HEK293 (cell line): Measurements from ENCODE around the gene JAM2.

Experiments used
- CTCF ChIA-PET: fragments of 350-600 bp; formaldehyde crosslinking; extraction: SDS; loops from one replicate; lab custom pipeline; 2021; ENCODE audit warnings: antibody characterized with exemption; lab: Yijun Ruan, JAX
- POLR2A ChIA-PET: fragments of 300-600 bp; formaldehyde crosslinking; extraction: SDS; loops from one replicate; lab custom pipeline; 2020; ENCODE audit warnings: antibody characterized with exemption, inconsistent platforms; lab: Yijun Ruan, JAX
- H3K27ac ChIP-seq: fragments of 200-500 bp; sonication (Bioruptor generic); 2 replicates; pipeline ENCODE4 v1.5.1; 2014; ENCODE audit warnings: low read depth, low read length, control low read depth, inconsistent platforms; ENCODE audit errors: extremely low read depth
- H3K36me3 ChIP-seq, 2 experiments: fragments of 200-500 bp in 1 of 2; sonication (Bioruptor generic) in 1 of 2; 1 replicate in 1 of 2; 2 replicates in 1 of 2; pipeline ENCODE4 v1.5.1; 2014 to 2017; ENCODE audit warnings: inconsistent platforms in 2 of 2, low read length in 2 of 2; ENCODE audit not compliant: control insufficient read depth in 2 of 2, insufficient read depth in 1 of 2
- H3K4me1 ChIP-seq: fragments of 200-500 bp; sonication (Bioruptor generic); 2 replicates; pipeline ENCODE4 v1.5.1; 2014; ENCODE audit warnings: mild to moderate bottlenecking, low read length, inconsistent platforms; ENCODE audit not compliant: control insufficient read depth, insufficient read depth
- H3K4me3 ChIP-seq: 2 replicates; pipeline ENCODE4 v1.5.1; 2011; ENCODE audit warnings: low read depth, mild to moderate bottlenecking, control low read depth, low read length, moderate library complexity
- H3K9me3 ChIP-seq: fragments of 200-500 bp; sonication (Bioruptor generic); 2 replicates; pipeline ENCODE4 v1.5.1; 2014; ENCODE audit warnings: low read depth, low read length, inconsistent platforms; ENCODE audit not compliant: control insufficient read depth, insufficient read depth
- BCL6B ChIP-seq: fragments of 450-650 bp; formaldehyde crosslinking; IDR thresholded peaks from 2 replicates; pipeline ENCODE4 v1.5.1; 2017; ENCODE audit warnings: missing biosample characterization, missing genetic modification characterization
- GLIS1 ChIP-seq: fragments of 450-650 bp; formaldehyde crosslinking; IDR thresholded peaks from 2 replicates; pipeline ENCODE4 v1.5.1; 2016; ENCODE audit warnings: missing biosample characterization, missing genetic modification characterization
- KLF1 ChIP-seq: fragments of 450-650 bp; formaldehyde crosslinking; IDR thresholded peaks from 2 replicates; pipeline ENCODE4 v1.5.1; 2016; ENCODE audit warnings: missing biosample characterization, missing genetic modification characterization
- TCF7L2 ChIP-seq: IDR thresholded peaks from 2 replicates; pipeline ENCODE4 v1.6.1; 2011; ENCODE audit warnings: low read depth, mild to moderate bottlenecking, inconsistent platforms, low read length, moderate library complexity, borderline replicate concordance
- WT1 ChIP-seq: fragments of 450-650 bp; formaldehyde crosslinking; IDR thresholded peaks from 2 replicates; pipeline ENCODE4 v1.5.1; 2016; ENCODE audit warnings: missing biosample characterization, missing genetic modification characterization
- ZIC2 ChIP-seq: fragments of 450-650 bp; formaldehyde crosslinking; IDR thresholded peaks from 2 replicates; pipeline ENCODE4 v1.5.1; 2016; ENCODE audit warnings: missing biosample characterization, missing genetic modification characterization
- ZNF121 ChIP-seq: fragments of 450-650 bp; formaldehyde crosslinking; IDR thresholded peaks from 2 replicates; pipeline ENCODE4 v1.5.1; 2016; ENCODE audit warnings: missing biosample characterization, missing genetic modification characterization
- ZNF423 ChIP-seq: fragments of 450-650 bp; formaldehyde crosslinking; IDR thresholded peaks from 2 replicates; pipeline ENCODE4 v1.5.1; 2016; ENCODE audit warnings: missing biosample characterization, missing genetic modification characterization
- ZNF530 ChIP-seq: fragments of 450-650 bp; formaldehyde crosslinking; IDR thresholded peaks from 2 replicates; pipeline ENCODE4 v1.5.1; 2016; ENCODE audit warnings: low read depth, missing biosample characterization, missing genetic modification characterization
- ZNF747 ChIP-seq: fragments of 450-650 bp; formaldehyde crosslinking; IDR thresholded peaks from 2 replicates; pipeline ENCODE4 v1.5.1; 2016; ENCODE audit warnings: missing biosample characterization, missing genetic modification characterization
- ZNF777 ChIP-seq: fragments of 450-650 bp; formaldehyde crosslinking; IDR thresholded peaks from 2 replicates; pipeline ENCODE4 v1.5.1; 2017; ENCODE audit warnings: missing biosample characterization, missing genetic modification characterization, borderline replicate concordance
- ZNF792 ChIP-seq: fragments of 450-650 bp; formaldehyde crosslinking; IDR thresholded peaks from 2 replicates; pipeline ENCODE4 v1.5.1; 2016; ENCODE audit warnings: missing biosample characterization, missing genetic modification characterization
- TF ChIP-seq, protein P1 (sequence below): fragments of 450-650 bp; formaldehyde crosslinking; optimal IDR thresholded peaks from 2 replicates; pipeline ENCODE3; 2016; ENCODE audit warnings: missing biosample characterization, mild to moderate bottlenecking, missing genetic modification characterization
- TF ChIP-seq, protein P2 (sequence below): fragments of 450-650 bp; formaldehyde crosslinking; IDR thresholded peaks from 2 replicates; pipeline ENCODE4 v1.5.1; 2017; ENCODE audit warnings: missing biosample characterization, missing genetic modification characterization
- TF ChIP-seq, protein P3 (sequence below): fragments of 450-650 bp; IDR thresholded peaks from 2 replicates; pipeline ENCODE4 v1.5.1; 2018; ENCODE audit warnings: missing biosample characterization, mild to moderate bottlenecking, missing genetic modification characterization
- TF ChIP-seq, protein P4 (sequence below): fragments of 450-650 bp; formaldehyde crosslinking; IDR thresholded peaks from 2 replicates; pipeline ENCODE4 v1.5.1; 2016; ENCODE audit warnings: missing biosample characterization, missing genetic modification characterization, low read depth

JAM2 gene

GRCh38 chr21:25660233-25660632, 21.2 kb downstream of the JAM2 start:
- Histone ChIP-seq H3K36me3 (no peaks in the 10 kb centered on the region), H3K9me3 (no peaks in the 10 kb centered on the region), H3K27ac (no peak overlapping the region)
- CTCF ChIA-PET: interaction anchor here (0.6 to 1.9 kb wide), 3 partner anchors 18 to 48 kb away, joined by 3 to 6 read pairs (median 4); no protein-coding TSS in a partner anchor
- TF ChIP-seq WT1 (no peak), BCL6B (tag by site-specific recombination) (peak; percentile 57; the same call in 1 of the 2 replicates), TCF7L2 (no peak), ZNF777 (tag by site-specific recombination) (no peak), ZNF792 (no peak), GLIS1 (tag by site-specific recombination) (0 out of 2 replicates have a peak, but pooled peaks have one; percentile 21), ZNF747 (tag by site-specific recombination) (no peak), ZNF530 (tag by site-specific recombination) (no peak), ZNF121 (tag by site-specific recombination) (0 out of 2 replicates have a peak, but pooled peaks have one; percentile 0), ZIC2 (tag by site-specific recombination) (peak; percentile 54), ZNF423 (peak; percentile 40; the same call in 1 of the 2 replicates)
- TF ChIP-seq, protein P1, sequence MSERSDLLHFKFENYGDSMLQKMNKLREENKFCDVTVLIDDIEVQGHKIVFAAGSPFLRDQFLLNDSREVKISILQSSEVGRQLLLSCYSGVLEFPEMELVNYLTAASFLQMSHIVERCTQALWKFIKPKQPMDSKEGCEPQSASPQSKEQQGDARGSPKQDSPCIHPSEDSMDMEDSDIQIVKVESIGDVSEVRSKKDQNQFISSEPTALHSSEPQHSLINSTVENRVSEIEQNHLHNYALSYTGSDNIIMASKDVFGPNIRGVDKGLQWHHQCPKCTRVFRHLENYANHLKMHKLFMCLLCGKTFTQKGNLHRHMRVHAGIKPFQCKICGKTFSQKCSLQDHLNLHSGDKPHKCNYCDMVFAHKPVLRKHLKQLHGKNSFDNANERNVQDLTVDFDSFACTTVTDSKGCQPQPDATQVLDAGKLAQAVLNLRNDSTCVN (tag by site-specific recombination): no peak
- TF ChIP-seq, protein P2, sequence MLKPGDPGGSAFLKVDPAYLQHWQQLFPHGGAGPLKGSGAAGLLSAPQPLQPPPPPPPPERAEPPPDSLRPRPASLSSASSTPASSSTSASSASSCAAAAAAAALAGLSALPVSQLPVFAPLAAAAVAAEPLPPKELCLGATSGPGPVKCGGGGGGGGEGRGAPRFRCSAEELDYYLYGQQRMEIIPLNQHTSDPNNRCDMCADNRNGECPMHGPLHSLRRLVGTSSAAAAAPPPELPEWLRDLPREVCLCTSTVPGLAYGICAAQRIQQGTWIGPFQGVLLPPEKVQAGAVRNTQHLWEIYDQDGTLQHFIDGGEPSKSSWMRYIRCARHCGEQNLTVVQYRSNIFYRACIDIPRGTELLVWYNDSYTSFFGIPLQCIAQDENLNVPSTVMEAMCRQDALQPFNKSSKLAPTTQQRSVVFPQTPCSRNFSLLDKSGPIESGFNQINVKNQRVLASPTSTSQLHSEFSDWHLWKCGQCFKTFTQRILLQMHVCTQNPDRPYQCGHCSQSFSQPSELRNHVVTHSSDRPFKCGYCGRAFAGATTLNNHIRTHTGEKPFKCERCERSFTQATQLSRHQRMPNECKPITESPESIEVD (tag by site-specific recombination): peak; percentile 66
- TF ChIP-seq, protein P3, sequence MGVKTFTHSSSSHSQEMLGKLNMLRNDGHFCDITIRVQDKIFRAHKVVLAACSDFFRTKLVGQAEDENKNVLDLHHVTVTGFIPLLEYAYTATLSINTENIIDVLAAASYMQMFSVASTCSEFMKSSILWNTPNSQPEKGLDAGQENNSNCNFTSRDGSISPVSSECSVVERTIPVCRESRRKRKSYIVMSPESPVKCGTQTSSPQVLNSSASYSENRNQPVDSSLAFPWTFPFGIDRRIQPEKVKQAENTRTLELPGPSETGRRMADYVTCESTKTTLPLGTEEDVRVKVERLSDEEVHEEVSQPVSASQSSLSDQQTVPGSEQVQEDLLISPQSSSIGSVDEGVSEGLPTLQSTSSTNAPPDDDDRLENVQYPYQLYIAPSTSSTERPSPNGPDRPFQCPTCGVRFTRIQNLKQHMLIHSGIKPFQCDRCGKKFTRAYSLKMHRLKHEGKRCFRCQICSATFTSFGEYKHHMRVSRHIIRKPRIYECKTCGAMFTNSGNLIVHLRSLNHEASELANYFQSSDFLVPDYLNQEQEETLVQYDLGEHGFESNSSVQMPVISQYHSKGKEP (tag by site-specific recombination): 0 out of 2 replicates have a peak, but pooled peaks have one; percentile 37
- TF ChIP-seq, all 188 proteins: peak for 7
- Histone ChIP-seq H3K4me3 (no peak overlapping the region), H3K4me1 (no peaks in the 10 kb centered on the region)
- POLR2A ChIA-PET: no interaction called here

- CTCF ChIA-PET: interaction anchor here (0.7 kb wide), 1 partner anchor 15 kb away, joined by 3 read pairs; no protein-coding TSS in a partner anchor
- H3K4me1 ChIP-seq: no peaks in the 10 kb centered on the region
- no peak for TF ChIP-seq KLF1
- TF ChIP-seq, protein P4, sequence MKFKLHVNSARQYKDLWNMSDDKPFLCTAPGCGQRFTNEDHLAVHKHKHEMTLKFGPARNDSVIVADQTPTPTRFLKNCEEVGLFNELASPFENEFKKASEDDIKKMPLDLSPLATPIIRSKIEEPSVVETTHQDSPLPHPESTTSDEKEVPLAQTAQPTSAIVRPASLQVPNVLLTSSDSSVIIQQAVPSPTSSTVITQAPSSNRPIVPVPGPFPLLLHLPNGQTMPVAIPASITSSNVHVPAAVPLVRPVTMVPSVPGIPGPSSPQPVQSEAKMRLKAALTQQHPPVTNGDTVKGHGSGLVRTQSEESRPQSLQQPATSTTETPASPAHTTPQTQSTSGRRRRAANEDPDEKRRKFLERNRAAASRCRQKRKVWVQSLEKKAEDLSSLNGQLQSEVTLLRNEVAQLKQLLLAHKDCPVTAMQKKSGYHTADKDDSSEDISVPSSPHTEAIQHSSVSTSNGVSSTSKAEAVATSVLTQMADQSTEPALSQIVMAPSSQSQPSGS: 0 out of 2 replicates have a peak, but pooled peaks have one; percentile 14
- H3K9me3 ChIP-seq: no peaks in the 10 kb centered on the region
- POLR2A ChIA-PET: no interaction called here
- H3K36me3 ChIP-seq: no peaks in the 10 kb centered on the region
- H3K27ac ChIP-seq: no peak overlapping the region
- no peak overlapping the region for H3K4me3 ChIP-seq
Measured at GRCh38 chr21:25664491-25664931, 25.5 kb downstream of the JAM2 start.
